T1000 (cell line): Measurements from ENCODE around the gene SLFN5.
"Not testable (repeated sequence)": the region's sequence is repeated elsewhere in the genome, so short reads cannot be mapped to it uniquely, and the experiment has no call there.

Experiments
- DNase-seq: peaks from one replicate; lab custom pipeline; 2025; ENCODE audit warnings: mixed read lengths; lab: John Stamatoyannopoulos, UW

The SLFN5 gene

DNA sequence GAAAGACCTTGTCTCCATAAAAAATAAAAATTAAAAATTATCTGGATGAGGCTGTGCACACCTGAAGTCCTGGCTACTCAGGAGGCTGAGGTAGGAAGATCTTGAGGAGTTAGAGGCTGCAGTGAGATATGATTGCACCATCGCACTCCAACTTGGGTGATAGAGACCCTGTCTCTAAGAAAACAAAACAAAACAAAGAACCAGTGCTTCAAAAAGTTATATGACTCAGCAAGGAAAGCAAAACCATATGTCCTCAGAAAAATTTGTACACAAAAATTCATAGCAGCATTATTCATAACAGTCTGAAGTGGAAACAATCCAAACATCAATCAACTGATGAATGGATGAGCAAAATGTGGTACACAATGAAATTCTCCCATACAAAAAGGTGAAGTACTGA is 48.9 kb downstream of the SLFN5 start:
- no peak for DNase-seq

GRCh38 chr17:35293151-35293847 is 50.4 kb downstream of the SLFN5 start:
- no peak for DNase-seq

GRCh38 chr17:35294756-35295155 is 51.9 kb downstream of the SLFN5 start:
- no peak for DNase-seq

GRCh38 chr17:35295686-35296085 is 52.8 kb downstream of the SLFN5 start:
- no peak for DNase-seq

- no peak for DNase-seq
Observed at GRCh38 chr17:35297666-35298065, 54.8 kb downstream of the SLFN5 start.

GRCh38 chr17:35298639-35299038 is 55.8 kb downstream of the SLFN5 start:
- no peak for DNase-seq

GRCh38 chr17:35299135-35299534 is 56.3 kb downstream of the SLFN5 start:
- DNase-seq, result no peak

DNA sequence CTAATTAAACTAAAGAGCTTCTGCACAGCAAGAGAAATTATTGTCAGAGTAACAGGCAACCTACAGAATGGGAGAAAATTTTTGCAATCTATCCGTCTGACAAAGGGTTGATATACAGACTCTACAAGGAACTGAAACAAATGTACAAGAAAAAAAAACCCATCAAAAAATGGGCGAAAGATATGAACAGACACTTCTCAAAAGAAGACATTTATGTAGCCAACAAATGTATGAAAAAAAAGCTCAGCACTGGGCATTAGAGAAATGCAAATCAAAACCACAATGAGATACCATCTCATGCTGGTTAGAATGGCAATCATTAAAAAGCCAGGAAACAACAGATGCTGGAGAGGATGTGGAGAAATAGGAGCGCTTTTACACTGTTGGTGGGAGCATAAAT is 66.5 kb downstream of the SLFN5 start:
- not testable (repeated sequence) for DNase-seq

DNA sequence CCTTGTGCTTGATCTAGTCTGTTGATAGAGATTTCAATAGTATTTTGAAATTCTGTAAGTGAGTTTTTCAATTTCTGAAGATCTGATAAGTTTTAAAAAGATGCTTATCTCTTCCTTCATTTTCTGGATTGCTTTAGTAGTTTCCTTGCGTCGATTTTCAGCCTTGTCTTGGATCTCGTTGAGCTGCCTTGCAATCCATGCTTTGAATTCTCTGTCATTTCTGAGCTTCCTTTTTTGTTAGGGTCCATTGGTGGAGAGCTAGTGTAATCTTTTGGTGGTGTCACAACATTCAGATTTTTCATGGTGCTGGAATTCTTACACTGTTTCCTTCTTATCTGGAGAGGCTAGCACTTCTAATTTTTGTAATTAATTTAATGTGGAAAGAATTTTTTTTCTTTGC is 69.5 kb downstream of the SLFN5 start:
- DNase-seq, result no peak

DNA sequence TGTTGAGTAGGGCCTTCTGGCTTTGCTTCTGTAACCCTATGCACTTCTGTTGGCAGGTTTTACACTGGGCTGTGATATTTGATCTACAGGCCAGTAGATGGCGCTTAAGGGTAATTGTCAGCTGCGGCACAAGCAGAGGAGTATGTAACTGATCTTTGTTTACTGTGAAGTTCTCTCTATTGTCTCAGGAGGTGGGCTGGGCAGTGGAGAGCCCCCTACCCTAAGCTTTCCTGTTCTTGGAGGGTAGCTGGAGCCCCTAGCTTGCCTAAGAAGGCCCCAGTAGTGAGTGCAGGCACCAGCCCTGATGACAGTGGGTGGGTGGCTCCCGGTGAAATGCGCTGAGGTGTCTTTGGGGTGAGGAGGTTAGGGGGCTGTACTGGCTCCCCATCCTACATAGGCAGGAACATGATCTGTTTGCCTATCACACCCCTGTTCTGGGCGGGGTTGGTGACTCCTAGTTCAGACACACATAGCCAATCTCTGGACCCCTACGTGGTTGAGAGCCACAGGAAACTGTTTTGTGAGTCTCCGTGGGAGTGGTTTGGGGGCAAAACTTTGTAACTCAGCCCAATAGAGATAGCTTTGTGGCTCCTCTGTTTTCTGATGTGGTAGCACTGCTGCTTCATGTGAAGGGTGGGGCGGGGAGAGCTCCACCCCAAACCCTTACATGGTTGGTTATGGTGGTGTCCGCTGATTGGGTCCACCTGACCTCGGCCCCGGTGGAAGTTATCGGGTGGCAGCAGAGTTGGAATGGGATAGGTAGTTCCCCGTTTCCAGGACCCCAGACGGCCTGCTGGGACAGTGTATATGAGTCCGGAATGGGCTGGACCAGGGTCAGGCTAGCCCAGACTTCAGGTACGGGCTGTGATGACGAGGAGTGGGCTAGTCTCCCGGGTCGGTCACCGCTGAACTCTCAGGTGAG is 70.2 kb downstream of the SLFN5 start:
- DNase-seq, result peak; percentile 23

GRCh38 chr17:35313875-35314409 is 71.1 kb downstream of the SLFN5 start:
- DNase-seq, result no peak

- DNase-seq, result no peak
Observed at GRCh38 chr17:35314415-35315216, 71.7 kb downstream of the SLFN5 start.

GRCh38 chr17:35315283-35315682 is 72.4 kb downstream of the SLFN5 start:
- no peak for DNase-seq

- DNase-seq, result no peak
Observed at GRCh38 chr17:35315971-35316370, 73.1 kb downstream of the SLFN5 start.

GRCh38 chr17:35322749-35323148 is 79.9 kb downstream of the SLFN5 start:
- DNase-seq, result no peak
